GM18526 (cell line): ENCODE data around the gene DXO.

Experiments
- POLR2A ChIP-seq: IDR thresholded peaks from 3 replicates; pipeline ENCODE4 v1.6.1; 2011; ENCODE audit not compliant: insufficient read length; ENCODE audit errors: extremely low read depth

Gene DXO

GRCh38 chr6:31922942-31923341, 49.0 kb downstream of the DXO start:
- no peak for TF ChIP-seq POLR2A

GRCh38 chr6:31920811-31921210, 51.1 kb downstream of the DXO start:
- no peak for TF ChIP-seq POLR2A
